Stimulated activated CD8-positive, alpha-beta memory T cell treated with anti-CD3 and anti-CD28 coated beads, Interleukin-15, amount 100 ng/mL, for 48 hours (primary cell): ENCODE data around the gene CMKLR1.

Experiments
- DNase-seq, 2 donors: peaks; one replicate each; pipeline ENCODE4 v3.0.0-alpha.2; 2020; ENCODE audit warnings: low read depth in 2 of 2

Gene CMKLR1

GRCh38 chr12:108337235-108338223 is 1.6 kb downstream of the CMKLR1 start:
- no peak for DNase-seq

GRCh38 chr12:108335349-108336119 is 3.6 kb downstream of the CMKLR1 start:
- no peak for DNase-seq

DNA sequence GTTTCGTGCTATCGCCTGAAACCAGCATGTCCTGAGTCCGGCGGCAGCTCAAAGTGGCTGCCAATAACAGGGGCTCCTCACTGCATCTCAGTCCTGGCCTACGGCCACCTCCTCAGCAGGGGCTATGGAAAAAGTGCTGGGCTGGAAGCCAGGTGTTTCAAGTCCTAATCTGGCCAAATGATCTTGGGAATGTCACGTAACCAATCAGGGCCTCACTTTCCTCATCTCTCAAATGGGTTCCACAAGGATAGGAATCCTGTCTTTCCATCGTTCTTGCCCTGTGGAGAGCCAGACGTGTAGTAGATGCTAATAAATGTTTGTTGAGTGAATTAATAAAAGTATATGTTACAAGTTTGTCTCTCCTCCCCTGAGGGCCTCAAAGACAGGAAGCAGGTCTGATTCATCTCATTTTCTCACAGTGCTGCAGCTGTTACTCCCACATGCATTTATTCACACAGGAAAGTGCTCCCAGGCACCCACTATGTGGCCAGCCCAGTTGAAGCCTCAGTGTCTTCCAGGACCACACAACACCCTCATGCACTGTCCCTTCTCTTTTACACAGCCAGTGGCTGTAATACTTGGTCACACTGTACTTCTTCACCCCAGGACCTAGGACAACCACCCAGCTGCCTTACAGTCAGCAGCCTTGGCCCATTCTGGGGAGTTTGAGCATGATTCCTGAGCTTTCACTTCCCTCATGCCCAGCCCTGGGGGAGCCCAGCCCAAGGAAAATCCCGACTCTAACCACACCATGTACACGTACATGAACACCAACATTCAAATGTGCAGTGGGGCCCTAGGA is 5.0 kb downstream of the CMKLR1 start:
- DNase-seq, result no peak

DNA sequence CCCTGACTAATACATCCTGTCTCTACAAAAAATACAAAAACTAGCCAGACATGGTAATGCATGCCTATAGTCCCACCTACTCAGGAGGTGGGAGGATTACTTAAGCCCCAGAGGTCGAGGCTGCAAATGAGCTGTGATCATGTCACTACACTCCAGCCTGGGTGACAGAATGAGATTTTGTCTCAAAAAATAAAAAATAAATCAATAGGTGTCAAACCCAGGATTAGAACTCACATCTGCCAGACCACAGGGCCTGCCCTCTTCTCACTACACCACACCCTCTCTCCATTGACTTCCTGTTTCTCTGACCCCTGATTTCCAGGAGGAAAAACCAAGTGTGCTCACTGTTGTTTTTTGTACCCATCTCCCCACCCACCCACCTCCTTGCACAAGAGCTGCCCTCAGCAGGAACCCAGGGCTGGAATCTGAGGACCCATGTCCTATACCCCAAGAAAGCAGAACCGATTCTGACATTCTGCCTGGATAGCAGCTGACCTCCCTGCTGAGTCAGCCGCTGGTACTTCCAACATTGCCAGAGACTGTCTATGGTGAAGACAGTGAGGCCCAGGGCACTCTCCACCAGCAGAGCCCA is 6.2 kb downstream of the CMKLR1 start:
- no peak for DNase-seq

DNA sequence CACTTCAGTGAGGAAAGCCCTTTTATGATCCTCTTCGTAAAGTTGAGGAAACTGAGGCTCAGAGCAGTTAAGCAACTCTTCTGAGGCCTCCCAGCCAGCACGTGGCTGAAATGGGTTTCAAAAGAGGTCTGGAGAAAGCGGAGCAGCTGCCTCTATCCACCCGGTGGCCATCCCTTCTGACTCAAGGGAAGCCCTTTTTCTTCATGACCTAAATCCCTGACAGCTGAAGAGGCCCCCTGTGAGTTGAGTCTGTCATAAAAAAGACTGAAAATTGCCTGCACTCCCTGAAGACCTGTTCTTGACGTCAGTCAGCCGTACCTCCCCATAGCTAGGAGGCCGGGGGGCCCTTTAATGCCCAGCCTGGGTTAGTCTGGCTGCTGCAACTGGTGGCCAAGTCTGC is 10.7 kb downstream of the CMKLR1 start:
- DNase-seq, result no peak

DNA sequence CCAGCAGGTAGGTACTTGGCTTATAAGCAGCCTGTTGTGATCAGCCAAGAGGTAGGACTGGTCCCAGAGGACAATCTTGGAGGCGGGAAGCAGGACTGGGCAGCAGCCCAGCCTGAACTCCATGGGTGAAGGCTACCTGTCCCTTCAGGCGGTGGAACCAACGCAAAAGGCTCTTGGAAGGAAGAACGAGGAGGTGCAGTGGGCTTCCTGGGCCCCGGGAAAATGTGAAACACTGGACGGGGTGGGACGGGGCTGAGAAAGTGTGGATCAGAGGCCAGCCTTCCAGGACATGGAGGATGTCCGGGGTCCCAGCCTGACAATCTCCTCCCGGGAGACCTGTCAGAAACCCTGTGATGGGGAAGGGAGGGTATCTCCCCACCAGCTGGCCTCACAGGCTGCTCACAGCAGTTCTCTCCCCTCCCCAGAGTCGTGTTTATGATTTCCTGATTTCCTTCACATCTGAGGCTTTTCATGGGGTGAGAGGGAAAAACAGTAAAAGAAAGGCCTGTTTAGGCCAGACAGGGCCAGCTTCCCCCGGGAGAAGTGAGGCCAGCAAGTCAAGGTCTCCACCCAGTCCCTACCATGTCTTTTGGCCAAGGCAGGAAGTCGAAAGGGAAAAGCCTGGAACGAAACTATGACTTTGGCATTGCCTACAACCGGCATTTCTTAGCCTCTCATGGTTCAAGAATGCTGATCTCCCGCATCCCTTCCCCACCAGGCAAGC is 11.3 kb downstream of the CMKLR1 start:
- no peak for DNase-seq

GRCh38 chr12:108326254-108326750 is 12.8 kb downstream of the CMKLR1 start:
- DNase-seq, result no peak

GRCh38 chr12:108325549-108325948 is 13.6 kb downstream of the CMKLR1 start:
- no peak for DNase-seq

GRCh38 chr12:108325018-108325358 is 14.1 kb downstream of the CMKLR1 start:
- no peak for DNase-seq

DNA sequence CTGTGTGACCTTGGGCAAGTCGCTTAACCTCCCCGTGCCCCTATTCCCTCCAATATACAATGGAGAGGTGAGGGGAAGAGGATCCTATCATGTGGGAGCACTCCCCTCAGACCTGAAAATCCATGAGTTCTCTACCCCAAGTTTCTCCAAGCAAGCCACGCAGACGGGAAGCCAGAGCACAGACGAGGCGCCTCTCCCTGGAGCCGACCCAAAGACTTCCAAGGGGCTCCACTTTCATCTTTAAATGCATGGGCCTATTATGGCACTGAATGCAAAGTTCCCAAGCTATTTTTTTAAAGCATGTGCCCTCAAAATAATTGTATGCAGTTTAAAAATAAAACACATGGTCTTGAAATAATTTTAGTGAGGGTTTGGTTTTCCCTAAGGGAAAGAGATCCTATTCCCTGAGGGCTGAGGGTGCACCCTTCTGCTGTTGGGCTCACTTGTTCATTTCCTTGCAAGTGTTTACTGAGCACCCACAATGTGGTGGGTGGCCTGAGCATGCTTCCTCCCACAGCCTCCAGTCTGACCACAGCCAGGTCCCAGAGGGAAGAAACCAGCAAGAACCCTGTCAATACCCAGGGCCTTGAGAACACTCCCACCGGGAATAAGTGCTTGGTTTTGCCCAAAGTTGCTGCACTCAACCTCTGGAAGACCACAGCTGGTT is 14.6 kb downstream of the CMKLR1 start:
- DNase-seq, result no peak

GRCh38 chr12:108323581-108323980 is 15.5 kb downstream of the CMKLR1 start:
- DNase-seq, result no peak

DNA sequence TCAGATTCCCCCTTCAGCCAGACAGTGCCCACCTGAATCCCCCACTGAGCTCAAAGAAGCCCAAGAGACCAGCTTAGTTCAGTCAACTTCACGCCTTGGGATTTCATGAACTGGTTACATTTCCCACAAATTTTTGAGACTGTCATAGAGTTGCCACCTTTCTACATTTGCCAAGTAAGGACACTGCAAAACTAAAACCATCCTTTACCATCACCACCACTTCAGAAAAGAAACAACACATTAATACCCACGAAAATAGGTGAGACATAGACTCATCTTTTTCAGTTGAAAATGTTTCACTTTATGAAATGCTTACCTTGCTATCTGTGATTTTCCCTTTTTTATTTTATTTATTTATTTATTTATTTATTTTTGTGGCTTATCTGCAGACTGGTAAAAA is 16.1 kb downstream of the CMKLR1 start:
- DNase-seq, result no peak

GRCh38 chr12:108321688-108322087 is 17.4 kb downstream of the CMKLR1 start:
- DNase-seq, result no peak

DNA sequence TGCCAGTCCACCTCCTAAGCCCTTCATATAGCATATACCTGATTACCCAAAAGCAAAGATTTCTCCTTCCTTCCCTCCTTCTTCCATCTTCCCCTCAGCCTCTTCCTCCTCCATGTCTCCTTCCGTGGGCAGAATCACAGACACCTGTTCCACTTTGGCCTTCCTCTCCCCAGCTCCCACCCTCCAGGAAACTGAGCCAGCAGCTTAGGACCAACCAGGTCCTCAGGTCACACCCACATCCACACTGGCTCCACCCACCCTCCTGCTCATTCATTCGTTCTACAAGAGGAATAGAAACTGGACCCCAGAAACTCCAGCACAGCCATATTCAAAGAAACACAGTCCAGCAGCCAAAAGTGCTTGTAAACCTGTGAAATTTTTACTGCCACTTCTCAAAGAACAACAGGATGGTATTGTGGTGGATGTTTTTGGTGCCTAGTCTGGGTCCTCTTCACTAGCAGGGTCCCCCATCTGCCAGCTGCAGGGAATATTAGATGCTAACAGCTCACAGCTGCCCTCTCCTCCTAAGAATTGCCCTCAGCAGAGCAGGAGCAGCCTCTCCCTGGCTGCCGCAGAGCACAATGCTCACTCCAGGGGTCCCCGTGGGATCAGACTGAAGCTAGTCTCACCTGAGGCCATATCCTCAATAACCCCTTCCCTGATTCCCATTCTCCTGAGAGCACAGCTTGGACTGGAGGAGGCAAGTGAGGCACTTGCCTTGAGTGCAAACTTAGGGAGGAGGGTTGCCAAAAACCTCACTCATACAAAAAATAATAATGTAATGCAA is 18.4 kb downstream of the CMKLR1 start:
- no peak for DNase-seq

DNA sequence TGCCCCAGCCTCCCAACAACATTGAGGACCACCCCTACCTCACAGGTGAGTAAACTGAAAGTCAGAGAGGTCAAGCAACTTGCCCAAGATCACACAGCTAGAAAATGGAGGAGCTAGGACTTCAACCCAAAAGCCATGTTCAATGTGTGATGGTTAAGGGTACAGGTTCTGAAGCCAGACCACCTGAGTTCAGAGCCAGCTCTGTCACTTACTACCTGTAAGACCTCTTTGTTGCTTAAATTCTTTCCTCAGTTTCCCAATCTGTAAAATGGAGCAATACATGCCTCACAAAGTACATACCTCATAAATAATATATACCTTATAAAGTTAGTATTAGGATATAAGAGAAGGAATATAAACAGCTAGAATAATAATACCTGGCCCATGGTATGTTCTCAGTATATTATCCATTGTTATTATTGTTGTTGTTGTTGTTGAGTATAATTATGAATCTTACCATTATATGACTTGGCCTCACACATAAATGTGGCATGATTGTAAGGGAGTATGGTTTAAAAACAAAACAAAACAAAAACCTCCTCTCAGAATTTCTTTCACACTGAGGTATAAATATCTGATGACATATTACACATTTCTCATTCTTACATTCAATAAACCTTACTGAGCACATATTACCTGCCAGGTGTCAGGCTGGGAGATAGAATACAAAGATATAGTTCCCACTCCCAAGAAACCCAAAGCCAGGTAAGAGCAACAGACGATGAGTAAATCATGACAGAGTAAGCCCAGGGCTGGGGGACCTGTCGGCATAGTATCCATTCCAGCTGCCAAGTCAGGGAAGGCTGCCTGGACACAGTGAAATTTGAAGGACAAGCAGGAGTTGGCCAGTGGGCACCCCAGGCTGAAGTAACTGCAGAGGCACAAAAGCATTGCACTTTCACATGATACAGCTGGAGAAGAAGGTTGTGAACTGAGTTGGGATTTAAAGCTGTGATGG is 19.6 kb downstream of the CMKLR1 start:
- no peak for DNase-seq

DNA sequence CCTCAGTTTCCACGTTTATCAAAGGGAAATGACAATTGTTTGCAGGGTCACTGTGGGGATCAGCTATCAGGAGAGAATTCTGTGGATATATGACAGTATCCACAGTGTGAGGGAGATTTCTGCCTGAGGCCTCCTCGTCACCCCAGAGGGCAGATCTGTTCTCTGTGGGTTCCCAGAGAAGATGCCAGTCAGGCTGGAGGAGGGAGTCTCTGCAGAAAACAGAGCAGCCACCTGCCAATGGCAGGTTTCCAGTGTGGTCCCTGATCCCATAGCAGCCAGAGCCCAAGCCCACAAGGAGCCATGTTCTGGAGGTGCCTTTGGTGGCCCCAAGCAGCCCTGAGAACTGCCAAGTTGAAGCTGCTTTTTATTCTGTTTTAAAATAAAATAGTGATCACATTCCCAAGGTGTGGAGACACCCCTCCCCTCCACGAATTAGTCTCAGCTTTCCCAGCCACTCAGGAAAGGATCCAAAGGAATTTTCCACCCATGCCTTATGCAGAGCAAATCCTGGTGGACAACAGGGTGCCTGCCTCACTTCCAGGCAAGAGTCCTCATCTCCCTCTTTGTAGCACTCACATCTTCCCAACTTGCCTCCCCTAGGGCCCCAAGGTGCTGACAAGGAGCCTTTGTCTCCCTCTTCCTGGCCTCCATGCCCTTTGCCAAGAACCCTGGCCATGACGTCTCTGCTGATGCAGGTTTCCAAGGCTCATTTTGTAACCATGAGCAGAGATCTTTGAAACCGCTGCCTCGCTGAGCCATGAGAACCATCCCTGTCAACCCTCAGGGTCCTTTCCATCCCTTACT is 20.4 kb downstream of the CMKLR1 start:
- no peak for DNase-seq
